Astrocyte (in vitro differentiated cells and primary cell): ENCODE data around the gene PDE5A. TPM values are rescaled to one million over a fixed set of nuclear protein-coding genes. Genes with fewer than 3 reads are reported as not detected.

Experiments used
- DNase-seq: peaks from one replicate; pipeline ENCODE4 v3.0.0-alpha.2; 2010; ENCODE audit warnings: low read depth
- FAIRE-seq: peaks from 2 replicates; lab custom pipeline; 2011; peaks lifted over from hg19 to GRCh38; lab: Jason Lieb, UNC
- H2AFZ ChIP-seq: 2 replicates; pipeline ENCODE4 v1.6.0; 2012; ENCODE audit warnings: low read depth, low read length, inconsistent platforms
- H3K27ac ChIP-seq: 2 replicates; pipeline ENCODE4 v1.5.1; 2011; ENCODE audit warnings: low read depth, low read length, inconsistent platforms
- H3K27me3 ChIP-seq: 2 replicates; pipeline ENCODE4 v1.6.0; 2011; ENCODE audit warnings: low read length, inconsistent platforms; ENCODE audit not compliant: insufficient read depth
- H3K36me3 ChIP-seq: 2 replicates; pipeline ENCODE4 v1.5.1; 2011; ENCODE audit warnings: low read length, inconsistent platforms; ENCODE audit not compliant: insufficient read depth
- H3K4me1 ChIP-seq: 2 replicates; pipeline ENCODE4 v1.5.1; 2011; ENCODE audit warnings: low read length, inconsistent platforms; ENCODE audit not compliant: insufficient read depth
- H3K4me2 ChIP-seq: 2 replicates; pipeline ENCODE4 v1.6.0; 2012; ENCODE audit warnings: low read length, inconsistent platforms
- H3K4me3 ChIP-seq: 2 replicates; pipeline ENCODE4 v1.5.1; 2011; ENCODE audit warnings: low read depth, mild to moderate bottlenecking, low read length, inconsistent platforms; ENCODE audit not compliant: insufficient read depth
- H3K79me2 ChIP-seq: 2 replicates; pipeline ENCODE4 v1.6.0; 2012; ENCODE audit warnings: mild to moderate bottlenecking, low read length, inconsistent platforms; ENCODE audit not compliant: insufficient read depth
- H3K9ac ChIP-seq: 2 replicates; pipeline ENCODE4 v1.6.0; 2012; ENCODE audit warnings: mild to moderate bottlenecking, low read length, inconsistent platforms
- H3K9me3 ChIP-seq: 2 replicates; pipeline ENCODE4 v1.5.1; 2012; ENCODE audit warnings: low read depth, mild to moderate bottlenecking, low read length, inconsistent platforms; ENCODE audit not compliant: insufficient read depth
- H4K20me1 ChIP-seq: 2 replicates; pipeline ENCODE4 v1.6.0; 2012; ENCODE audit warnings: low read length, inconsistent platforms; ENCODE audit not compliant: insufficient read depth
- H3K27ac Mint-ChIP-seq: one replicate; pipeline ENCODE4 v1.8.0; 2021; ENCODE audit warnings: mild to moderate bottlenecking, mixed read lengths; ENCODE audit not compliant: unreplicated experiment
- H3K27me3 Mint-ChIP-seq: one replicate; pipeline ENCODE4 v1.8.0; 2021; ENCODE audit warnings: low read depth, mixed read lengths; ENCODE audit not compliant: unreplicated experiment
- H3K36me3 Mint-ChIP-seq: one replicate; pipeline ENCODE4 v1.8.0; 2021; ENCODE audit warnings: low read depth, mixed read lengths; ENCODE audit not compliant: unreplicated experiment
- H3K4me1 Mint-ChIP-seq: one replicate; pipeline ENCODE4 v1.8.0; 2021; ENCODE audit warnings: low read depth, mixed read lengths; ENCODE audit not compliant: unreplicated experiment
- H3K4me3 Mint-ChIP-seq: one replicate; pipeline ENCODE4 v1.8.0; 2021; ENCODE audit warnings: mild to moderate bottlenecking, moderate library complexity, mixed read lengths; ENCODE audit not compliant: unreplicated experiment
- H3K9me3 Mint-ChIP-seq: one replicate; pipeline ENCODE4 v1.8.0; 2021; ENCODE audit warnings: mild to moderate bottlenecking, mixed read lengths; ENCODE audit not compliant: unreplicated experiment
- CTCF ChIP-seq: IDR thresholded peaks from 2 replicates; pipeline ENCODE4 v1.5.1; 2011; ENCODE audit warnings: low read depth, mild to moderate bottlenecking, inconsistent platforms, low read length, moderate library complexity; ENCODE audit not compliant: insufficient read depth
- EZH2 ChIP-seq: IDR thresholded peaks from 2 replicates; pipeline ENCODE4 v1.6.1; 2012; ENCODE audit warnings: mild to moderate bottlenecking, low read length, inconsistent platforms; ENCODE audit not compliant: insufficient read depth
- total RNA-seq: library from RNA; stranded (reverse); gene quantifications from 2 replicates; pipeline ENCODE4 v1.2.1, GENCODE V29; 2021

Gene PDE5A
- total RNA-seq, 1 donor from 2014 or later = 3.6 TPM

DNA sequence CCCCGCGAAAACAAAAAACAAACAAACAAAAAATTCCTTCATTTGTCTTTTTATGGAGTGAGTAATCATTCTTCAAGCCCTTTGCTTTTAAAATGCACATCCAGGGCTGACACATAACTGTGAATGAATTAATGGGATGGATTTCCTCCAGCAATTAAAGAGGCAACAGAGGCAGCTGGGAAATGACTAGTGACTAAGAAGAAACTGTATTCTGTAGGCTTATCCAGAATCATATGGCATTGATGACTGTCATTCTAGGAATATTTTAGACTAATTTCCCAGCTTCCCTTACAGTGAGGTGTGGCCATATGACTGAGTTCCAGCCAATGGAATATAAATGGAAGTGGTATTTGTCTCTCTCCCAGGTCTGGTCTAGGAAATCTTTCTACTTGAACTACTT lies 46.8 kb upstream of the PDE5A start:
- Histone ChIP-seq H3K4me1 (peaks cover 8% of the 10 kb centered on the region), H3K9me3 (no peaks in the 10 kb centered on the region), H2AFZ (no peak overlapping the region), H3K27ac (no peak overlapping the region), H3K27me3 (no peaks in the 10 kb centered on the region), H4K20me1 (no peaks in the 10 kb centered on the region), H3K9ac (no peak overlapping the region), H3K4me3 (no peak overlapping the region), H3K36me3 (no peaks in the 10 kb centered on the region), H3K4me2 (no peak overlapping the region), H3K79me2 (no peaks in the 10 kb centered on the region)
- Mint-ChIP-seq H3K9me3 (no peaks in the 10 kb centered on the region), H3K4me3 (no peak overlapping the region), H3K36me3 (no peaks in the 10 kb centered on the region), H3K4me1 (no peaks in the 10 kb centered on the region), H3K27ac (no peak overlapping the region), H3K27me3 (peaks cover 2% of the 10 kb centered on the region)
- no peak for TF ChIP-seq EZH2
- no peak for TF ChIP-seq CTCF
- FAIRE-seq = no peak
- DNase-seq = no peak

DNA sequence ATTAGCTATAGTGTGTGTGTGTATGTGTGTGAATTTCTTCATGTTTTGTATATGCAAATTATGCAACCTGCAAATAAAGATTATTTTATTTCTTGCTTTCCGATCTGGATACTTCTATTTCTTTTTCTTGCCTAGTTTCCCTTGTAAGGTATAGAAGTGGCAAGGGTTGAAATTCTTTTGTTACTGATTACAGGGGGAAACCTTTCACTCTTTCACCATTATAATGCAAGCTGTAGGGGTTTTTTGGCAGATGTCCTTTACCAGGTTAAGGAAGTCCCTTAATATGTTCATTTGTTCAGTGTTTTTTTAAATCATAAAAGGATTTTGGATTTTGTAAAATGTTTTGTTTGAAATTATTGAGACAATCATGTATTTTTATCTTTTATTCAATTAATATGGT lies 44.3 kb upstream of the PDE5A start:
- no peak for TF ChIP-seq EZH2
- no peak for TF ChIP-seq CTCF
- H2AFZ ChIP-seq = no peak overlapping the region
- Mint-ChIP-seq H3K27me3 (peaks cover 2% of the 10 kb centered on the region), H3K36me3 (no peaks in the 10 kb centered on the region), H3K9me3 (no peaks in the 10 kb centered on the region), H3K4me1 (no peaks in the 10 kb centered on the region), H3K4me3 (no peak overlapping the region), H3K27ac (no peak overlapping the region)
- H3K4me2 ChIP-seq = no peak overlapping the region
- H3K4me1 ChIP-seq = no peaks in the 10 kb centered on the region
- no peaks in the 10 kb centered on the region for H4K20me1 ChIP-seq
- no peak overlapping the region for H3K4me3 ChIP-seq
- no peaks in the 10 kb centered on the region for H3K36me3 ChIP-seq
- FAIRE-seq = no peak
- no peak overlapping the region for H3K9ac ChIP-seq
- no peak for DNase-seq
- H3K79me2 ChIP-seq = no peaks in the 10 kb centered on the region
- H3K27ac ChIP-seq = no peak overlapping the region
- no peaks in the 10 kb centered on the region for H3K9me3 ChIP-seq
- no peaks in the 10 kb centered on the region for H3K27me3 ChIP-seq

GRCh38 chr4:119672086-119672485 lies 43.5 kb upstream of the PDE5A start:
- no peak overlapping the region for H3K27ac Mint-ChIP-seq
- no peak for TF ChIP-seq CTCF
- TF ChIP-seq EZH2 = no peak

More at GRCh38 chr4:119672086-119672485, 43.5 kb upstream of the PDE5A start:
- H3K36me3 ChIP-seq = no peaks in the 10 kb centered on the region
- H2AFZ ChIP-seq = no peak overlapping the region
- DNase-seq = no peak
- no peak overlapping the region for H3K4me3 ChIP-seq
- H3K36me3 Mint-ChIP-seq = no peaks in the 10 kb centered on the region
- H3K9me3 ChIP-seq = no peaks in the 10 kb centered on the region
- H3K27me3 ChIP-seq = no peaks in the 10 kb centered on the region
- H3K9ac ChIP-seq = no peak overlapping the region
- H3K4me1 Mint-ChIP-seq = no peaks in the 10 kb centered on the region
- no peaks in the 10 kb centered on the region for H3K79me2 ChIP-seq
- no peak overlapping the region for H3K4me3 Mint-ChIP-seq
- H3K4me2 ChIP-seq = no peak overlapping the region
- H3K27ac ChIP-seq = no peak overlapping the region
- no peaks in the 10 kb centered on the region for H4K20me1 ChIP-seq
- H3K4me1 ChIP-seq = no peaks in the 10 kb centered on the region
- FAIRE-seq = no peak
- peaks cover 2% of the 10 kb centered on the region for H3K27me3 Mint-ChIP-seq
- H3K9me3 Mint-ChIP-seq = no peaks in the 10 kb centered on the region
